ENCODE data around the gene MACROD2.
"Not testable (repeated sequence)": the region's sequence is repeated elsewhere in the genome, so short reads cannot be mapped to it uniquely, and the experiment has no call there.

The MACROD2 gene

DNA sequence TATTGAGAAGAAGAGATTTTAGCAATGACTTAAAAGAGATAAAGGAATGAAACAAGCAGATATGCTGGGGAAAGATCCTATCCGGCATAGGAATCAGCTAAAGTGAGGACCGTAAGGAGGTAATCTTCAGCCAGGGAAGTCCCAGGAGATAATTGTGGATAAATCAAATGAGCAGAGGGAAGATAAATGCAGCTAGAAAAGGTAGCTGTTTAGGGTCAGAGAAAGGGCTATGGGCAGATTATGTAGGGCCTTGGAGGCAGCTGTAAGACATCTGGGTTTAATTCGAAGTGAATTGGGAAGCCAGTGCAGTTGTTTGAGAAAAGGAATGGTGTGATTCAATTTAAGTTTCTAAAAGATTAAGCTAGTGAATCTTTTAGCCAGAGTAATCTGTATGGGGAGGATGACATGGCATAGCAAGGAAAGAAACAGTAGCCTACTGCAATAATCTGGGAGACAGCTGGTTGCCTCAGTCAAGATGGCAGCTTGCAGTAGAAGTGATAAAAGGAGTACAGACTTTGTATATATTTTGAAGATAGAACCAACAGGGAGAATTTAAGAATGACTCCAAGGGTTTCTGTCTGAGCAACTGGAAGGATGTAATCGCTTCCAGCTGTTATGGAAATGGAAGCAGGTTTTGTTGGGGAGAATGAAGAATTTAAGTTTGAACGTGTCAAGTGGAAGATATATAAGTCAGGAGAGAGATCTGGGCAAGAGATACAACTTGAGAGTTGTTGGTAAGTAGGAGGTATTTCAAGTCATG is 894.4 kb downstream of the MACROD2 start:
- DNase-seq: no peak

- DNase-seq: no peak
Observed at GRCh38 chr20:14890713-14891112, 895.4 kb downstream of the MACROD2 start.

- no peak for DNase-seq
Observed at GRCh38 chr20:14892782-14893181, 897.5 kb downstream of the MACROD2 start.

GRCh38 chr20:14896569-14896968 is 901.3 kb downstream of the MACROD2 start:
- DNase-seq: no peak

- no peak for DNase-seq
Observed at GRCh38 chr20:14897608-14898007, 902.3 kb downstream of the MACROD2 start.

DNA sequence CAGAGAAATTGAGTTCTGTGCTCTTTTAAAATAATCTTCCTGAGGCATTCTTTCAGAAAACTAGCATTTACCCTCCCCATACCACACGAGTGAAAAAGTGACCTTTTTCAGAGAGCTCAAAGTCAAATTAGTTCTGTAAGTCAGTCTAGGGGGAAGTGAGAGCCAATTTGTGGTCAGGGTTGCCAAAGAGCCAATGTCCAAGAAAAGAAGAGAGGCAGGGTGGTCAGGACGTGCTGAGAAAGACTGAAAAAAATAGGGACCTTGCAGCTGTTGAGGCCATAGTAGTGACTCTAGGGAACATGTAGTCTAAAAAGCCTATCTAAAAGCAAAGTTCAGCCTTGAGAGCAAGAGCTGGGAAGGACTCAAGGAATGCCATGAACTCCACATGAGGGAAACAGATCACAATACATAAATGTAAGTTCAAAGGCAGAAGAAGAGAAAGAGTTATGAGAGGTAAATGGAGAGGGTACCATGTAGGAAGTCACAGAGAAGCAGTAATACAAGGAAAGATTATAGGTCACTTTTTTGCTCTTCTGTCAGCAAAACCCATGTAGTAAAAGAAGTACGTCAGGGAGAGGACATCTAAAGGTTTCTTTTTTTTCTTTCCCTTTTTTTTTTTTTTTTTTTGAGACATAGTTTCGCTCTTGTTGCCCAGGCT is 907.2 kb downstream of the MACROD2 start:
- DNase-seq: no peak

GRCh38 chr20:14906908-14907434 is 911.7 kb downstream of the MACROD2 start:
- DNase-seq: no peak

DNA sequence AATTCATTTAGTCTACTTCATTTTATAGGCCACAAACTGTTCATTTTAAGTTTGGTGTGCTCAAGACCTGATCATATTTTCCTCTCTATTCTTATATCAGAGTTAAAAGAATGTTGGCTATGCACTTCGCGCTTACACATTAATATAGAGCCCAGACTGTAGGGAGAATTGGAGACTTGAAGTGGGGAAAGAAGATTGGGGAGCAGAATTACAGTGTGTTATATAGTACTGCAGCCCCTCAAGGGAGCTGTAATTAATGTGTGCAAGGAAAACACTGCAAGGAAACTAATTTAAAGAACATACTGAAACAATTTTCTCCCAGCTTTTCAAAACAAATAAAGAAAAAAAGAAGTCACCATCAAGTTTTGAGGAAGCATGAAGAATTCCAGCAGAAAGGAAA is 914.8 kb downstream of the MACROD2 start:
- no peak for DNase-seq

GRCh38 chr20:14913896-14914620 is 918.7 kb downstream of the MACROD2 start:
- DNase-seq: no peak

GRCh38 chr20:14914633-14915032 is 919.3 kb downstream of the MACROD2 start:
- DNase-seq: no peak

- DNase-seq: no peak
Observed at GRCh38 chr20:14915356-14915755, 920.0 kb downstream of the MACROD2 start.

DNA sequence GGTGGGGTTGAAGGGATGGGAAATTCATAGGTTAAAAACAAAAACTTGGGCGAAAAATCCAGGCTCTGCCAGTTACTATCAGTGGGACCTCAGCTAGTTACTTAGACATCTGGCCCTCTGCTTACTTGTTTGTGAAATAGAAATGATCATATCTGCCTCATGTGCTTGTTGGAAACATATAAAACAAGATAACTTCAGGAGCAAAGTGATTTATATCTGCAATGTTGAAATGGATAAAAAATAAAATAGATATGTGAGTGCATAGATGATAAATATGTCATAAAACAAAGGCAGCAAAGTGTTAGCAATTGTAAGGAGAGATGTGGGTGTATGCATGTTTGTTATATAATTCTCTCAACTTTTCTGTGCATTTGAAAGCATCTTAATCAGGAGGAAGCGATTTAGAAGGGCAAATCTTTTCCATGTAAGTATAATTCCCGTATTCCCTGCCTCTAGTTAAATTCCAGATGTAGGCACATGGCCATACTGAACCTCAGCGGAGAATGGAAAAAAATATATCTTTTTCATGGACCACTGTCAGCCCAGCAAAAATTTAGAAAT is 921.1 kb downstream of the MACROD2 start:
- no peak for DNase-seq

DNA sequence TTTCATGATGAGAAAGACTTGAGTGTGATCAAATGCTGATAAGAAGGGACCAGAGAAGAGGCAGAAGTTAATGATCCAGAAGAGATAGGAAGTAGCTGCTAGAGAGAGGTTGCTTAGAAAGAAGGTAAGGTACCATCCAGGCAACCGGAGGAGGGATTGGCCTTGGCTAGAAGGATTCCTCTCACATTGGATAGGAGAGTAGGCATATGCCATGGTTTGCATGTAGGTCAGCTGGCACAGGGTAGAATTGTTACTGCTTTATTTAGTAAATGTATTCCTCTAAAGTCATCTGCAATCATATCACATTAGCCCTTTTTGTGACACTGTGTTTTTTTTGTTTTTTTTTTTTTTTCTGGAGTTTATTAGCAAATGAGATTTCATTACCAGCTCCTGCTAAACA is 923.0 kb downstream of the MACROD2 start:
- DNase-seq: no peak

DNA sequence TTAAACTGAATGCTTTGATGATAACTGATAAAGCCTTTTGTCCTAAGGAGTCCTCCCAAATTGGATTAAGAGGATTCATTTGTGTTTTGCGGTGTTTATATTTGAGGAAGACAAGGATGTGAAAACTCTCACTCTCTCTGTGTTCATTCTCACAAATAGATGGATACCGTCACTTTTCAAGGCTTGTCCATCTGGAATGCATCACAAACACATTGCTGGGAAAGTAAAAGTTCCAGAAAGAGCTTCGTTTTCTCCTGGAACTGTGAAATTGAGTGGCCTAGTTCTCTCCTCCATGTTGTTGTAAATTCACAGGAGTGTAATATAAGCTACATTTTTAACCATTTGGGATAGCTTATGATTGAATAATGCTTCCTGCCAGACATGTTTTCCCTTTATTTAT is 923.7 kb downstream of the MACROD2 start:
- DNase-seq: no peak

DNA sequence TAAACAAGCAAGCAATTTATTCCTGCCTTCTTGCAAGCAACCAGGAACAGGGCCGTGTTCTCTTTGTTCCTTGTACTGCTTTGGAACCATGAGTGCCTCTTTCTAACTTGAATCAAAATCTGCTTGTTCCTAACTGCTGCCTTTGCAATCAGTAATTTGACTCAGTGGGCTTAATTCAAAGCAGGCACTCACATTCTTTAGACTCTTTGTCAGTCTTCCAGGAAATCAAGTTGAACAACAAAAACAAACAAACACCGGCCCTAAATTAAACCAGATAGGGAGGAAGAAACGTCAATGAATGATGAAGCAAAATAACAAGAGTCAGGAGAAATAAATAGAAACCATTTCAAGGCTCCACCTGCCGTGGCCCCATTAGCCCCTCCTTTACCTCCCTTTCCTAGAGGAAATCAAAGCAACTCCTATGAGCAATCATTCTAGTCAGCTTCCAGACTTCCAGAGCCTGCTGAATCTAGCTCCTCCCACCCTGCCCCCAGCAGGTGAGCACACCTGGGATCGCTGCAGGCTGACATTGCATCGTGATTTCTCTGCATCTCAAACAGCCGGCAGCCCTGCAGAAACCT is 924.3 kb downstream of the MACROD2 start:
- DNase-seq: no peak

GRCh38 chr20:14921513-14921912 is 926.2 kb downstream of the MACROD2 start:
- no peak for DNase-seq

- DNase-seq: no peak
Observed at GRCh38 chr20:14922503-14923267, 927.4 kb downstream of the MACROD2 start.

DNA sequence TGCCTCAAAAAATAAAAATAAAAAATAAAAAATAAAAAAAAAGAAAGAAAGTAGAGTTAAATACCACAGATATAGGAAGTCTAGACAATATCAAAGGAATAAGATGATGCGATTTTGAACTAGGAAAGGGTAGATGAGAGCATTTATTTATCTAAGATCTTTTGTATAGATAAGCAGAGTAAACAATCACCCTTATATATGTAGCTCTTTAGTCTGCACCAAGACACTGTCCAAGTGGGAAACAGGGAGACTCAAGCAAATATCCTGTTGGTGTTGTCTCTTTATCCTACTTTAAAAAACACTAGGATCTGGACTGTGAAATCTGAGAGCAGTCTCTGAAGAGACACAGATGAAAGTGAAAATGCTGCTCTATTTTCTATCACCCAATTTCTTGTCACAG is 929.1 kb downstream of the MACROD2 start:
- DNase-seq: no peak

DNA sequence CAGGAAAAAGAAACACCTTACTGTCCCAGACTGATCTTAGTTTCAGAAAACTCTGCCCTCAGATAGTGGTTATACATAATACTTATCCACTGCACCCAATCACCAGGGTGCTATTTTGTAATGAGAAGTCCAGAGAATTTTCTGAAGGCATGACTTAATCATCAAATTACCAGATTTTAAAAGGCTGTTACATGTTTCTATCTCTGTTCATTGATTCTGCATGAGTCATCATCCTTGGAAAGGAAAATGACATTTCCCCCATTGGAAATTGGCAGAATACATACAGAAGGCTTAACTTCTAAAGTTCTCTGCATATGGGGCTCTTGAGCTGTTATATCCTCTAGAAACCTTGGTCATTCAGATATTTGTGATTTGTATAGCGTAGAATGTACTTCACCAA is 930.0 kb downstream of the MACROD2 start:
- no peak for DNase-seq

GRCh38 chr20:14926436-14926835 is 931.1 kb downstream of the MACROD2 start:
- not testable (repeated sequence) for DNase-seq

DNA sequence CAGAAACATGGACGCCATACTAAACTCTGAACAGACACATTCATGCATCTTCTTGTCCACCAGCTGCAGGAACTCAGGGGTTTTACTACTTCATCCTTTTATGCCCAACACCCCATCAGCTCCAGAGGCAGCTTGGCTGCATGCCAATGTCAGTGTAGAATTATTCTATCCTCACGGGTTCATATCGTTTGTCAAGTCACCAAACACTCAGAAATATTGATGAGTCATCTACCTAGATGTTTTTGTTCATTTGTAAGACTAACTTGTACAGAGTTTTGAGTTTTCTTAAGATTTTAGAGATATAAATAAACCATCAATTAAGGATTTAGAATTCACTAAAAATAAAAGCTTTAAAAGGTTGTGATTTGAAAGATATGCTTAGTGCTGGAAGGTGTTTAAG is 932.8 kb downstream of the MACROD2 start:
- DNase-seq: no peak

DNA sequence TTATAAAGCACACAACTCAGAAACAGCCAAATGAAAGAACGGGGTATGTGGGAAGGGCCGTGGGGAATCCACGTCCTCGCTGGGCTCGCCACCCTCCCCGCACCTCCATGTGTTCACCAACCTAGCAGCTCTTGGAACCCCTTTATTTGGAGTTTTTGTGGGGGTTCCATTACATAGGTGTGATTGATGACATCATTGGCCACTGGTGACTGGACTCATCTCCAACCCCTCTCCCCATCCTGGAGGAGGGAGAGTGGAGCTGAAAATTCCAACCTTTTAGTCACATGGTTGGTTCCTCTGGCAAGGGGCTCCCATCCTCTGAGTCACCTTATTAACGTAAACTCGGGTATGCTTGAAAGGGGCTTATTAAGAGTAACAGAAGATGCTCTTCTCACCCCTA is 934.1 kb downstream of the MACROD2 start:
- DNase-seq: no peak
